ENCODE results near the gene VOPP1. TPM values are rescaled to one million over a fixed set of nuclear protein-coding genes. Genes with fewer than 3 reads are reported as not detected.

The VOPP1 gene
- total and polyA plus RNA-seq, 9 of the 15 experiments (the other 6 are each of a cell fraction or from before 2014, with no cell fraction given): 8.2 to 45.8 (median 31.2) TPM

- H3K4me2 ChIP-seq (ENCODE audit: insufficient read depth, low read length): peak overlapping the region; percentile 47
- WGBS (ENCODE audit: insufficient coverage, low coverage, missing lambda C conversion rate): 0% methylated on average over 4 of the region's 4 CpGs
- peaks cover 0 to 10% of the 10 kb centered on the region in 2 experiments; a peak in 2 of 5 replicates for H3K27me3 ChIP-seq (ENCODE audit: control insufficient read depth in 2 of 2, insufficient read depth in 2 of 2, low read length in 2 of 2)
- H2AFZ ChIP-seq (ENCODE audit: low read depth, low read length): 0 out of 2 replicates have a peak overlapping the region, but pooled peaks have one; percentile 44
- ChIA-PET POLR2A (no interaction called here), CTCF (ENCODE audit: low intra/inter-chr PET ratio) (interaction anchor here (1.3 kb wide), 1 partner anchor 480 kb away, joined by 5 read pairs; no protein-coding TSS in a partner anchor)
- 0 out of 2 replicates have a peak, but pooled peaks cover 14% of the 10 kb centered on the region for H4K20me1 ChIP-seq (replicated peaks; ENCODE audit: control insufficient read depth, insufficient read depth, low read length)
- DNase-seq (ENCODE audit: extremely low read depth in 1 of 4, low spot score in 3 of 4) (peak in 3 of 4 experiments; percentile 10 to 50 (median 15)), ATAC-seq (peak; percentile 33), FAIRE-seq (no peak)
- peaks cover 4 to 5% of the 10 kb centered on the region in 2 experiments; a peak in 3 of 5 replicates for H3K4me1 ChIP-seq (replicated peaks in 1 of 2; ENCODE audit: control insufficient read depth in 2 of 2, insufficient read depth in 2 of 2, low read length in 2 of 2)
- H3K9me1 ChIP-seq (ENCODE audit: control insufficient read depth, insufficient read depth, low read length): peaks cover 3% of the 10 kb centered on the region
- BruUV-seq (replicated peaks): no TSS peak
- H3K9ac ChIP-seq (ENCODE audit: insufficient read depth in 1 of 2, low read depth in 2 of 2, low read length in 2 of 2): no peak overlapping the region
- no peaks in the 10 kb centered on the region for H3K36me3 ChIP-seq (ENCODE audit: control insufficient read depth, insufficient read depth, low read length)
- no peak overlapping the region for H3K4me3 ChIP-seq
- intact Hi-C loops (cut with micrococcal nuclease) (loop anchor here (5.0 to 10.0 kb wide), 2 partner anchors 308 to 479 kb away; no protein-coding TSS in a partner anchor), in situ Hi-C loops (cut with MboI) (loop anchor here (10.0 kb wide), 2 partner anchors 148 to 308 kb away; no protein-coding TSS in a partner anchor)
- TF ChIP-seq HOXB6 (CRISPR knock-in tag; IDR thresholded peaks at IDR 0.05; ENCODE audit: borderline replicate concordance): no peak
- TF ChIP-seq NR2C2 (CRISPR knock-in tag; IDR thresholded peaks at IDR 0.05): peak; percentile 50; the same call in 1 of the 2 replicates
- TF ChIP-seq NR2C2 (tag; IDR thresholded peaks at IDR 0.05): no peak
- H3K9me3 ChIP-seq (replicated peaks; ENCODE audit: control insufficient read depth, insufficient read depth, low read depth, low read length): no peaks in the 10 kb centered on the region
- H3K27ac ChIP-seq (ENCODE audit: extremely low read depth, low read depth, low read length): no peak overlapping the region
- H3K79me2 ChIP-seq (ENCODE audit: control insufficient read depth, insufficient read depth, low read length): no peaks in the 10 kb centered on the region
Measured at GRCh38 chr7:55593172-55593514, 20.8 kb upstream of the VOPP1 start.

- 0% methylated on average over 1 of the region's 1 CpG for WGBS (ENCODE audit: insufficient coverage, low coverage, missing lambda C conversion rate)
- in situ Hi-C loops (cut with MboI) (loop anchor here (10.0 kb wide), 2 partner anchors 148 to 308 kb away; no protein-coding TSS in a partner anchor), intact Hi-C loops (cut with micrococcal nuclease) (loop anchor here (5.0 to 10.0 kb wide), 2 partner anchors 308 to 480 kb away; no protein-coding TSS in a partner anchor)
- CTCF ChIA-PET (ENCODE audit: low intra/inter-chr PET ratio): no interaction called here
- no peak for FAIRE-seq
- no peak overlapping the region for H3K4me3 ChIP-seq
- no peak overlapping the region for H3K27ac ChIP-seq (ENCODE audit: extremely low read depth, low read depth, low read length)
- no TSS peak for BruUV-seq (replicated peaks)
- peaks cover 4 to 5% of the 10 kb centered on the region in 2 experiments; a peak in 3 of 5 replicates for H3K4me1 ChIP-seq (replicated peaks in 1 of 2; ENCODE audit: control insufficient read depth in 2 of 2, insufficient read depth in 2 of 2, low read length in 2 of 2)
- DNase-seq (ENCODE audit: extremely low read depth in 1 of 4, low spot score in 3 of 4): peak in 2 of 4 experiments; percentile 4
- no peak overlapping the region for H3K9ac ChIP-seq (ENCODE audit: insufficient read depth in 1 of 2, low read depth in 2 of 2, low read length in 2 of 2)
- no peaks in the 10 kb centered on the region for H3K36me3 ChIP-seq (ENCODE audit: control insufficient read depth, insufficient read depth, low read length)
- H4K20me1 ChIP-seq (replicated peaks; ENCODE audit: control insufficient read depth, insufficient read depth, low read length): 0 out of 2 replicates have a peak, but pooled peaks cover 14% of the 10 kb centered on the region
- POLR2A ChIA-PET: interaction anchor here (0.5 kb wide), 1 partner anchor 227 kb away, joined by 4 read pairs; no protein-coding TSS in a partner anchor
- H3K79me2 ChIP-seq (ENCODE audit: control insufficient read depth, insufficient read depth, low read length): no peaks in the 10 kb centered on the region
- H3K9me3 ChIP-seq (replicated peaks; ENCODE audit: control insufficient read depth, insufficient read depth, low read depth, low read length): no peaks in the 10 kb centered on the region
- no peak for ATAC-seq
- peaks cover 0 to 17% of the 10 kb centered on the region in 2 experiments; a peak in 2 of 5 replicates for H3K27me3 ChIP-seq (ENCODE audit: control insufficient read depth in 2 of 2, insufficient read depth in 2 of 2, low read length in 2 of 2)
- H2AFZ ChIP-seq (ENCODE audit: low read depth, low read length): no peak overlapping the region
- H3K9me1 ChIP-seq (ENCODE audit: control insufficient read depth, insufficient read depth, low read length): peaks cover 3% of the 10 kb centered on the region
- no peak overlapping the region for H3K4me2 ChIP-seq (ENCODE audit: insufficient read depth, low read length)
- TF ChIP-seq NFE2L1 (tag; IDR thresholded peaks at IDR 0.05; ENCODE audit: borderline replicate concordance, low read depth) (no peak), ZNF512 (tag; IDR thresholded peaks at IDR 0.05) (no peak), MAZ (CRISPR knock-in tag; conservative IDR thresholded peaks at IDR 0.05 in 1 of 2, IDR thresholded peaks at IDR 0.05 in 1 of 2) (no peak)
Measured at GRCh38 chr7:55592492-55592891, 20.2 kb upstream of the VOPP1 start.
